ENCODE data around the gene GREB1. TPM values are rescaled to one million over a fixed set of nuclear protein-coding genes. Genes with fewer than 3 reads are reported as not detected.
A peak's percentile ranks its signal among the peaks of the same experiment; 100 is the strongest.

GREB1 gene
- total RNA-seq, 1 experiment from 2014 or later, result 6.2 TPM

- TF ChIP-seq ATF3 (IDR thresholded peaks at IDR 0.05) (no peak), CTCF (IDR thresholded peaks at IDR 0.05 in 2 of 3, conservative IDR thresholded peaks at IDR 0.05 in 1 of 3; ENCODE audit: borderline replicate concordance in 1 of 3, insufficient read depth in 1 of 3, low read depth in 2 of 3, low read length in 2 of 3) (no peak), EZH2phosphoT487 (IDR thresholded peaks at IDR 0.05; ENCODE audit: borderline replicate concordance) (no peak)
Measured at GRCh38 chr2:11682590-11682915, 148.7 kb downstream of the GREB1 start (continued).

GRCh38 chr2:11683476-11683875 is 149.6 kb downstream of the GREB1 start:
- no peaks in the 10 kb centered on the region for H3K9me2 ChIP-seq (ENCODE audit: insufficient read depth)
- no peaks in the 10 kb centered on the region for H4K20me1 ChIP-seq (ENCODE audit: insufficient read depth)
- ATAC-seq (0 out of 2 replicates have a peak, but pooled peaks have one; percentile 10), DNase-seq (ENCODE audit: low read depth, low spot score) (no peak)
- RAD21 ChIA-PET (ENCODE audit: low non-redundant PET in 1 of 2, low total read pairs in 2 of 2, uncharacterized antibody in 2 of 2, unreplicated experiment in 2 of 2), result no interaction called here
- POLR2A ChIA-PET, result no interaction called here
- intact Hi-C loops (cut with micrococcal nuclease), result loop anchor here (2.0 to 5.0 kb wide), 3 partner anchors 101 to 551 kb away; a partner anchor contains a TSS
- no peak overlapping the region for H2AFZ ChIP-seq (ENCODE audit: low read depth, low read length, poor library complexity, severe bottlenecking)
- CTCF ChIA-PET, result interaction anchor here (0.9 to 1.4 kb wide), 4 partner anchors 10 to 551 kb away, joined by 3 to 10 read pairs (median 4); a partner anchor contains a TSS
- no peak overlapping the region for H3K4me2 ChIP-seq (ENCODE audit: low read length)
- H3K27ac ChIP-seq (ENCODE audit: low read depth, low read length), result no peak overlapping the region
- H3K4me1 ChIP-seq (ENCODE audit: control insufficient read depth in 1 of 2, insufficient read depth in 2 of 2, low read length in 2 of 2), result peaks cover 12 to 21% of the 10 kb centered on the region in 2 experiments; a peak in 3 of 4 replicates
- no peaks in the 10 kb centered on the region for H3K9me3 ChIP-seq (ENCODE audit: control insufficient read depth in 1 of 2, insufficient read depth in 1 of 2, low read depth in 1 of 2, low read length in 2 of 2)
- H3K27me3 ChIP-seq (ENCODE audit: insufficient read depth, low read length), result no peaks in the 10 kb centered on the region
- no TSS peak for BruUV-seq (replicated peaks)
- H3K4me3 ChIP-seq (replicated peaks in 1 of 2; ENCODE audit: low read depth in 1 of 2, low read length in 2 of 2), result no peak overlapping the region
- no peaks in the 10 kb centered on the region for H3K79me2 ChIP-seq (ENCODE audit: insufficient read depth, low read length)
- no peak overlapping the region for H3K9ac ChIP-seq (ENCODE audit: low read length)
- no peaks in the 10 kb centered on the region for H3K36me3 ChIP-seq (ENCODE audit: control insufficient read depth in 1 of 2, insufficient read depth in 2 of 2, low read length in 2 of 2)
- no peak for TF ChIP-seq CTCF (IDR thresholded peaks at IDR 0.05 in 2 of 3, conservative IDR thresholded peaks at IDR 0.05 in 1 of 3; ENCODE audit: borderline replicate concordance in 1 of 3, insufficient read depth in 1 of 3, low read depth in 2 of 3, low read length in 2 of 3)
- TF ChIP-seq FOSL1 (IDR thresholded peaks at IDR 0.05; ENCODE audit: low read depth), result no peak
- no peak for TF ChIP-seq SIN3A (IDR thresholded peaks at IDR 0.05; ENCODE audit: low read depth)
- no peak for TF ChIP-seq RAD21 (IDR thresholded peaks at IDR 0.05; ENCODE audit: low read depth)
- no peak for TF ChIP-seq ATF3 (IDR thresholded peaks at IDR 0.05)
- TF ChIP-seq YY1 (IDR thresholded peaks at IDR 0.05; ENCODE audit: extremely low read depth, insufficient replicate concordance, low read depth, low read length), result no peak
- TF ChIP-seq MAX (IDR thresholded peaks at IDR 0.05), result no peak
- TF ChIP-seq ZNF274 (IDR thresholded peaks at IDR 0.05; ENCODE audit: low read depth, low read length), result no peak
- no peak for TF ChIP-seq SRF (IDR thresholded peaks at IDR 0.05; ENCODE audit: low read depth)
- TF ChIP-seq EZH2 (IDR thresholded peaks at IDR 0.05), result no peak
- TF ChIP-seq SP1 (IDR thresholded peaks at IDR 0.05; ENCODE audit: low read depth), result no peak
- TF ChIP-seq CEBPB (IDR thresholded peaks at IDR 0.05; ENCODE audit: low read depth), result no peak
- TF ChIP-seq POLR2AphosphoS5 (IDR thresholded peaks at IDR 0.05; ENCODE audit: low read depth, low read length), result no peak
- TF ChIP-seq ELF1 (IDR thresholded peaks at IDR 0.05; ENCODE audit: borderline replicate concordance, low read depth), result no peak
- no peak for TF ChIP-seq REST (IDR thresholded peaks at IDR 0.05; ENCODE audit: low read depth)
